ENCODE results near the gene CD59.
"Not testable (repeated sequence)": the region's sequence is repeated elsewhere in the genome, so short reads cannot be mapped to it uniquely, and the experiment has no call there.

The CD59 gene

DNA sequence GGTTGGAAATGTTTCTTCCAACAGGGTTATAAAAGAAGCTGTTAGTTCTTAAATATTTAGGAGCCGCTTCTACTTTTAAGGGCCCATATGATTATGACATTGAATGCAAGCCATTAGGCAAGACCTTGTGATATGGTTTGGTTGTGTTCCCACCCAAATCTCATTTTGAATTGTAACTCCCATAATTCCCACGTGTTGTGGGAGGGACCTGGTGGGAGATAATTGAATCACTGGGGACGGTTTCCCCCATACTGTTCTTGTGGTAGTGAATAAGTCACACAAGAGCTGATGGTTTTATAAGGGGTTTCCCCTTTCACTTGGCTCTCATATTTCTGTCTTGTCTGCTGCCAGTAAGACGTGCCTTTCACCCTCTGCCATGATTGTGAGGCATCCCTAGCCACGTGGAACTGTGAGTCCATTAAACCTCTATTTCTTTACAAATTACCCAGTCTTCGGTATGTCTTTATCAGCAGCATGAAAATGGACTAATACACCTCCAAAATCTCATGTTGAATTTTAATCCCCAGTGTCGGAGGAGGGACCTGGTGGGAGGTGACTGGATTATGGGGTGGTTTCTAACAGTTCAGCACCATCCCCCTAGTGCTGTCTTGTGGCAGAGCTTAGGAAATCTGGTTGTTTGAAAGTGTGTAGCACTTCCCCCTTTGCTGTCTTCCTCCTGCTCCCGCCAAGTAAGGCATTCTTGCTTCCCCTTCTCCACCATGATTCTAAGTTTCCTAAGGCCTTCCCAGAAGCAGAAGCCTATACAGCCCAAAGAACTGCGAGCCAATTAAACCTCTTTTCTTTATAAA lies 4.3 kb downstream of the CD59 start:
- Histone ChIP-seq H3K36me3 (ENCODE audit: insufficient read depth, low read length) (no peaks in the 10 kb centered on the region), H3K4me2 (ENCODE audit: low read depth, low read length, poor library complexity, severe bottlenecking) (peak overlapping the region; percentile 63), H3K4me3 (ENCODE audit: low read length, poor library complexity, severe bottlenecking) (peak overlapping the region; percentile 26), H3K79me2 (ENCODE audit: insufficient read depth, low read length) (peaks cover 68% of the 10 kb centered on the region), H3K9me2 (replicated peaks; ENCODE audit: low read depth, low read length) (no peaks in the 10 kb centered on the region), H4K20me1 (ENCODE audit: insufficient read depth, low read length, poor library complexity, severe bottlenecking) (peaks cover 10% of the 10 kb centered on the region), H3F3A (ENCODE audit: low read depth) (no peaks in the 10 kb centered on the region), H3K9me3 (ENCODE audit: insufficient read depth, low read depth, low read length) (no peaks in the 10 kb centered on the region), H3K9ac (ENCODE audit: low read depth, low read length, poor library complexity, severe bottlenecking) (no peak overlapping the region), H3K27me3 (ENCODE audit: insufficient read depth, low read length, poor library complexity, severe bottlenecking) (no peaks in the 10 kb centered on the region), H2AFZ (ENCODE audit: low read length) (no peak overlapping the region), H3K4me1 (ENCODE audit: insufficient read depth, low read length, poor library complexity, severe bottlenecking) (peaks cover 47% of the 10 kb centered on the region)
- TF ChIP-seq, protein P1, sequence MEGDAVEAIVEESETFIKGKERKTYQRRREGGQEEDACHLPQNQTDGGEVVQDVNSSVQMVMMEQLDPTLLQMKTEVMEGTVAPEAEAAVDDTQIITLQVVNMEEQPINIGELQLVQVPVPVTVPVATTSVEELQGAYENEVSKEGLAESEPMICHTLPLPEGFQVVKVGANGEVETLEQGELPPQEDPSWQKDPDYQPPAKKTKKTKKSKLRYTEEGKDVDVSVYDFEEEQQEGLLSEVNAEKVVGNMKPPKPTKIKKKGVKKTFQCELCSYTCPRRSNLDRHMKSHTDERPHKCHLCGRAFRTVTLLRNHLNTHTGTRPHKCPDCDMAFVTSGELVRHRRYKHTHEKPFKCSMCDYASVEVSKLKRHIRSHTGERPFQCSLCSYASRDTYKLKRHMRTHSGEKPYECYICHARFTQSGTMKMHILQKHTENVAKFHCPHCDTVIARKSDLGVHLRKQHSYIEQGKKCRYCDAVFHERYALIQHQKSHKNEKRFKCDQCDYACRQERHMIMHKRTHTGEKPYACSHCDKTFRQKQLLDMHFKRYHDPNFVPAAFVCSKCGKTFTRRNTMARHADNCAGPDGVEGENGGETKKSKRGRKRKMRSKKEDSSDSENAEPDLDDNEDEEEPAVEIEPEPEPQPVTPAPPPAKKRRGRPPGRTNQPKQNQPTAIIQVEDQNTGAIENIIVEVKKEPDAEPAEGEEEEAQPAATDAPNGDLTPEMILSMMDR (conservative IDR thresholded peaks at IDR 0.05; ENCODE audit: low read length), result no peak
- TF ChIP-seq EZH2phosphoT487 (IDR thresholded peaks at IDR 0.05; ENCODE audit: borderline replicate concordance), result no peak

DNA sequence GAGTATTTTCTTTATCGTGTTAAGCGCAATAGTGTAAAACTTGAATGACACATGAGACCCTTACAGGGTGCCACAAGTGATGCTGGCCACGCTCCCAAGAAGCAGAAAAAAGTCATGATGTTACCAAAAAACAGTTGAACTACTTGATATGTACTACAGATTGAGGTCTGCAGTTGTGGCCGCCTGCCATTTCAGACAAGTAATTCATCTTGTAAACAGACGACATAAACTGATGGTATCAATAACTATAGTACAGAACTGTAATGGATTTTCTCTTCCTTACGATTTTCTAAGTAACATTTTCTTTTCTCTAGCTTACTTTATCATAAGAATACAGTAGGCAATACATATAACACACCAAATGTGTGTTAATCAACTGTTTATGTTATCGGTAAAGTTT lies 5.5 kb downstream of the CD59 start:
- Histone ChIP-seq H4K20me1 (ENCODE audit: insufficient read depth, low read length, poor library complexity, severe bottlenecking) (peaks cover 10% of the 10 kb centered on the region), H3F3A (ENCODE audit: low read depth) (no peaks in the 10 kb centered on the region), H3K79me2 (ENCODE audit: insufficient read depth, low read length) (peaks cover 69% of the 10 kb centered on the region), H3K4me2 (ENCODE audit: low read depth, low read length, poor library complexity, severe bottlenecking) (peak overlapping the region; percentile 43), H3K9ac (ENCODE audit: low read depth, low read length, poor library complexity, severe bottlenecking) (no peak overlapping the region), H3K9me2 (replicated peaks; ENCODE audit: low read depth, low read length) (no peaks in the 10 kb centered on the region), H3K4me1 (ENCODE audit: insufficient read depth, low read length, poor library complexity, severe bottlenecking) (peaks cover 47% of the 10 kb centered on the region), H3K36me3 (ENCODE audit: insufficient read depth, low read length) (no peaks in the 10 kb centered on the region), H3K4me3 (ENCODE audit: low read length, poor library complexity, severe bottlenecking) (no peak overlapping the region), H2AFZ (ENCODE audit: low read length) (no peak overlapping the region), H3K9me3 (ENCODE audit: insufficient read depth, low read depth, low read length) (no peaks in the 10 kb centered on the region), H3K27me3 (ENCODE audit: insufficient read depth, low read length, poor library complexity, severe bottlenecking) (no peaks in the 10 kb centered on the region)
- TF ChIP-seq, protein P1 (conservative IDR thresholded peaks at IDR 0.05; ENCODE audit: low read length), result no peak
- no peak for TF ChIP-seq EZH2phosphoT487 (IDR thresholded peaks at IDR 0.05; ENCODE audit: borderline replicate concordance)

DNA sequence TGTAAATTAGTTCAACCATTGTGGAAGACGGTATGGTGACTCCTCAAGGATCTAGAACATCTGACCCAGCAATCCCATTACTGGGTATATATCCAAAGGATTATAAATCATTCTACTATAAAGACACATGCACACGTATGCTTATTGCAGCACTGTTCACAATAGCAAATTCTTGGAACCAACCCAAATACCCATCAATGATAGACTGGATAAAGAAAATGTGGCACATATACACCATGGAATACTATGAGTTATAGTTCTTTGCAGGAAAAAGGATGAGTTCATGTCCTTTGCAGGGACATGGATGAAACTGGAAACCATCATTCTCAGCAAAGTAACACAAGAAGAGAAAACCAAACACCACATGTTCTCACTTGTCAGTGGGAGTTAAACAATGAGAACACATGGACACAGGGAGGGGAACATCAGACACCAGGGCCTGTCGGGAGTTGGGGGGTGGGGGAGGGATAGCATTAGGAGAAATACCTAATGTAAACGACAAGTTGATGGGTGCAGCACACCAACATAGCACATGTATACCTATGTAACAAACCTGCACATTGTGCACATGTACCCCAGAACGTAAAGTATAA lies 7.1 kb downstream of the CD59 start:
- not testable (repeated sequence) for H3K36me3 ChIP-seq (ENCODE audit: insufficient read depth, low read length); H3F3A ChIP-seq (ENCODE audit: low read depth); H3K9me2 ChIP-seq (replicated peaks; ENCODE audit: low read depth, low read length); H3K4me3 ChIP-seq (ENCODE audit: low read length, poor library complexity, severe bottlenecking); H3K4me2 ChIP-seq (ENCODE audit: low read depth, low read length, poor library complexity, severe bottlenecking); H3K9ac ChIP-seq (ENCODE audit: low read depth, low read length, poor library complexity, severe bottlenecking); H3K27me3 ChIP-seq (ENCODE audit: insufficient read depth, low read length, poor library complexity, severe bottlenecking); H3K9me3 ChIP-seq (ENCODE audit: insufficient read depth, low read depth, low read length); H2AFZ ChIP-seq (ENCODE audit: low read length)
- H3K4me1 ChIP-seq (ENCODE audit: insufficient read depth, low read length, poor library complexity, severe bottlenecking), result peaks cover 54% of the 10 kb centered on the region
- H3K79me2 ChIP-seq (ENCODE audit: insufficient read depth, low read length), result peaks cover 70% of the 10 kb centered on the region
- H4K20me1 ChIP-seq (ENCODE audit: insufficient read depth, low read length, poor library complexity, severe bottlenecking), result peaks cover 17% of the 10 kb centered on the region

DNA sequence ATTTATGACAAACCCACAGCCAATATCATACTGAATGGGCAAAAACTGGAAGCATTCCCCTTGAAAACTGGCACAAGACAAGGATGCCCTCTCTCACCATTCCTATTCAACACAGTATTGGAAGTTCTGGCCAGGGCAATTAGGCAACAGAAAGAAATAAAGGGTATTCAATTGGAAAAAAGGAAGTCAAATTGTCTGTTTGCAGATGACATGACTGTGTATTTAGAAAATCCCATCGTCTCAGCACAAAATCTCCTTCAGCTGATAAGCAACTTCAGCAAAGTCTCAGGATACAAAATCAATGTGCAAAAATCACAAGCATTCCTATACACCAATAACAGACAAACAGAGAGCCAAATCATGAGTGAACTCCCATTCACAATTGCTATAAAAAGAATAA lies 8.7 kb downstream of the CD59 start:
- H3K9me2 ChIP-seq (replicated peaks; ENCODE audit: low read depth, low read length); H3F3A ChIP-seq (ENCODE audit: low read depth); H2AFZ ChIP-seq (ENCODE audit: low read length); H3K4me2 ChIP-seq (ENCODE audit: low read depth, low read length, poor library complexity, severe bottlenecking); H3K9me3 ChIP-seq (ENCODE audit: insufficient read depth, low read depth, low read length); H3K27me3 ChIP-seq (ENCODE audit: insufficient read depth, low read length, poor library complexity, severe bottlenecking); H3K36me3 ChIP-seq (ENCODE audit: insufficient read depth, low read length); H3K4me3 ChIP-seq (ENCODE audit: low read length, poor library complexity, severe bottlenecking); H3K9ac ChIP-seq (ENCODE audit: low read depth, low read length, poor library complexity, severe bottlenecking): not testable (repeated sequence)
- peaks cover 54% of the 10 kb centered on the region for H3K4me1 ChIP-seq (ENCODE audit: insufficient read depth, low read length, poor library complexity, severe bottlenecking)
- H3K79me2 ChIP-seq (ENCODE audit: insufficient read depth, low read length), result peaks cover 71% of the 10 kb centered on the region
- H4K20me1 ChIP-seq (ENCODE audit: insufficient read depth, low read length, poor library complexity, severe bottlenecking), result peaks cover 22% of the 10 kb centered on the region

Measured in Loucy (cell line).